T-cell (primary cell): ENCODE results near the gene CAMSAP3. TPM values are rescaled to one million over a fixed set of nuclear protein-coding genes. Genes with fewer than 3 reads are reported as not detected.
A peak's percentile ranks its signal among the peaks of the same experiment; 100 is the strongest.

Experiments
- ATAC-seq, 4 experiments: fragments of 200-7000 bp in 3 of 4; fragments of 150-1000 bp in 1 of 4; cut with Tn5 transposase; replicated peaks in 1 of 4; 1 replicate in 3 of 4; 2 replicates in 1 of 4; pipeline ENCODE4 v1.10.0; 2021; ENCODE audit warnings: moderate library complexity in 3 of 4, mild to moderate bottlenecking in 2 of 4, moderate number of reproducible peaks in 1 of 4
- CTCF ChIA-PET, 2 donors: fragments of 300-600 bp; sonication (Branson Sonifier 250); formaldehyde crosslinking; loops; one replicate each; lab custom pipeline; 2022; ENCODE audit warnings: antibody characterized with exemption in 2 of 2; lab: Charles Lee
- POLR2A ChIA-PET, 2 donors: fragments of 300-600 bp; sonication (Branson Sonifier 250); formaldehyde crosslinking; loops; one replicate each; lab custom pipeline; 2022; ENCODE audit warnings: antibody characterized with exemption in 2 of 2; lab: Charles Lee
- DNase-seq, 35 experiments: peaks; one replicate each; pipeline versions ENCODE4 v3.0.0 to v3.0.0-alpha.2; 2013 to 2023
- H3K27ac ChIP-seq: one replicate; pipeline ENCODE4 v1.5.1; 2013; ENCODE audit warnings: low read length
- H3K27me3 ChIP-seq, 2 experiments: replicated peaks in 1 of 2; 1 replicate in 1 of 2; 2 replicates in 1 of 2; pipeline versions ENCODE4 v1.6.1 to v1.7.0; 2013; ENCODE audit warnings: low read length in 1 of 2, mixed read lengths in 1 of 2; ENCODE audit not compliant: control insufficient read depth in 2 of 2, insufficient read depth in 2 of 2; ENCODE audit errors: extremely low read depth in 1 of 2
- H3K36me3 ChIP-seq, 2 donors: 1 replicate in 1 of 2; 2 replicates in 1 of 2; pipeline versions ENCODE4 v1.6.1 to v1.7.0; 2013; ENCODE audit warnings: low read length in 1 of 2; ENCODE audit not compliant: control insufficient read depth in 2 of 2, insufficient read depth in 1 of 2; ENCODE audit errors: extremely low read depth in 1 of 2
- H3K4me1 ChIP-seq, 2 experiments: 1 replicate in 1 of 2; 2 replicates in 1 of 2; pipeline versions ENCODE4 v1.6.1 to v1.7.0; 2013; ENCODE audit warnings: low read length in 2 of 2, mixed read lengths in 1 of 2; ENCODE audit not compliant: insufficient read depth in 2 of 2, control insufficient read depth in 1 of 2; ENCODE audit errors: extremely low read depth in 1 of 2
- H3K4me3 ChIP-seq, 2 donors: 1 replicate in 1 of 2; 2 replicates in 1 of 2; pipeline versions ENCODE4 v1.5.1 to v1.7.0; 2013; ENCODE audit warnings: mild to moderate bottlenecking in 2 of 2, low read length in 1 of 2, moderate library complexity in 1 of 2; ENCODE audit not compliant: control insufficient read depth in 1 of 2; ENCODE audit errors: extremely low read depth in 1 of 2
- H3K9me3 ChIP-seq: 2 replicates; pipeline ENCODE4 v1.7.0; 2013
- H3K27ac Mint-ChIP-seq, 2 donors: one replicate each; pipeline ENCODE4 v1.8.0; 2020 to 2021; ENCODE audit warnings: mild to moderate bottlenecking in 2 of 2, mixed read lengths in 2 of 2
- H3K27me3 Mint-ChIP-seq, 2 donors: one replicate each; pipeline ENCODE4 v1.8.0; 2021 to 2022; ENCODE audit warnings: mixed read lengths in 2 of 2
- H3K36me3 Mint-ChIP-seq: one replicate; pipeline ENCODE4 v1.8.0; 2021; ENCODE audit warnings: mixed read lengths
- H3K4me1 Mint-ChIP-seq, 3 donors: one replicate each; pipeline ENCODE4 v1.8.0; 2020 to 2022; ENCODE audit warnings: mixed read lengths in 3 of 3, mild to moderate bottlenecking in 1 of 3
- H3K4me3 Mint-ChIP-seq, 3 donors: one replicate each; pipeline ENCODE4 v1.8.0; 2020 to 2022; ENCODE audit warnings: mild to moderate bottlenecking in 3 of 3, mixed read lengths in 3 of 3, moderate library complexity in 3 of 3
- H3K9me3 Mint-ChIP-seq, 3 donors: one replicate each; pipeline ENCODE4 v1.8.0; 2020 to 2022; ENCODE audit warnings: mixed read lengths in 3 of 3
- WGBS: methylation state at CpG from one replicate; pipeline ENCODE4 v1.1.5; 2013; ENCODE audit warnings: missing lambda C conversion rate; ENCODE audit not compliant: insufficient coverage; 5-methylcytosine and 5-hydroxymethylcytosine counted together
- total RNA-seq, 35 experiments: library from RNA in 6 of 35; stranded (reverse) in 6 of 35; fragments of 120-200 nt in 1 of 35; gene quantifications; one replicate each; pipeline versions ENCODE4 v1.2.1 to v1.2.4 and lab custom pipeline; 2013 to 2026

CAMSAP3 gene
- total RNA-seq, 5 donors from 2014 or later (not counting 1 experiment from before 2014, with no cell fraction given): 0.47 to 1.3 (median 0.51) TPM

- H3K27ac Mint-ChIP-seq: no peak overlapping the region
- H3K9me3 ChIP-seq: no peaks in the 10 kb centered on the region
- peaks cover 14 to 59% of the 10 kb centered on the region in 2 donors for H3K36me3 ChIP-seq
- no peak overlapping the region for H3K4me3 Mint-ChIP-seq
- no peaks in the 10 kb centered on the region for H3K27me3 Mint-ChIP-seq
- no peaks in the 10 kb centered on the region for H3K4me1 ChIP-seq
- H3K36me3 Mint-ChIP-seq: peaks cover 42% of the 10 kb centered on the region
- 97% methylated on average over 43 of the region's 48 CpGs for WGBS
- peaks cover 0 to 5% (median 0%) of the 10 kb centered on the region in 3 donors for H3K9me3 Mint-ChIP-seq
- no peak for DNase-seq
- ChIA-PET CTCF (interaction anchor here in 1 of 2 donors (0.6 kb wide), 1 partner anchor 257 kb away, joined by 3 read pairs; no protein-coding TSS in a partner anchor), POLR2A (no interaction called here)
- H3K27me3 ChIP-seq: no peaks in the 10 kb centered on the region
- H3K4me3 ChIP-seq: no peak overlapping the region
- peak in 1 of 4 experiments; percentile 19 for ATAC-seq
- H3K27ac ChIP-seq: no peak overlapping the region
- H3K4me1 Mint-ChIP-seq: peaks cover 0 to 8% (median 0%) of the 10 kb centered on the region in 3 donors
These were observed 24.2 kb downstream of the CAMSAP3 start for GRCh38 chr19:7619671-7620441.

GRCh38 chr19:7620442-7621412 is 25.1 kb downstream of the CAMSAP3 start:
- H3K9me3 ChIP-seq: no peaks in the 10 kb centered on the region
- no peaks in the 10 kb centered on the region for H3K4me1 ChIP-seq
- ChIA-PET POLR2A (interaction anchor here in 1 of 2 donors (0.6 kb wide), 1 partner anchor 15 kb away, joined by 7 read pairs; no protein-coding TSS in a partner anchor), CTCF (no interaction called here)
- no peaks in the 10 kb centered on the region for H3K27me3 ChIP-seq
- H3K9me3 Mint-ChIP-seq: peaks cover 0 to 5% (median 0%) of the 10 kb centered on the region in 3 donors
- peaks cover 0 to 8% (median 0%) of the 10 kb centered on the region in 3 donors for H3K4me1 Mint-ChIP-seq
- H3K36me3 Mint-ChIP-seq: peaks cover 42% of the 10 kb centered on the region
- H3K36me3 ChIP-seq: peaks cover 16 to 66% of the 10 kb centered on the region in 2 donors
- 95% methylated on average over 39 of the region's 57 CpGs for WGBS
- H3K27me3 Mint-ChIP-seq: no peaks in the 10 kb centered on the region
- no peak overlapping the region for H3K4me3 ChIP-seq
- DNase-seq (no peak), ATAC-seq (no peak)
- H3K27ac ChIP-seq: no peak overlapping the region
- no peak overlapping the region for H3K27ac Mint-ChIP-seq
- H3K4me3 Mint-ChIP-seq: no peak overlapping the region

GRCh38 chr19:7622933-7623685 is 27.4 kb downstream of the CAMSAP3 start:
- H3K4me1 ChIP-seq: peaks cover 0 to 15% of the 10 kb centered on the region in 2 experiments
- DNase-seq (no peak), ATAC-seq (no peak)
- ChIA-PET POLR2A (interaction anchor here in 1 of 2 donors (0.6 kb wide), 1 partner anchor 799 kb away, joined by 3 read pairs; no protein-coding TSS in a partner anchor), CTCF (no interaction called here)
- H3K9me3 ChIP-seq: no peaks in the 10 kb centered on the region
- Mint-ChIP-seq H3K9me3 (peaks cover 0 to 5% (median 0%) of the 10 kb centered on the region in 3 donors), H3K27me3 (no peaks in the 10 kb centered on the region), H3K27ac (no peak overlapping the region), H3K36me3 (peaks cover 37% of the 10 kb centered on the region), H3K4me3 (no peak overlapping the region), H3K4me1 (peaks cover 12% of the 10 kb centered on the region in 3 donors)
- peaks cover 16 to 86% of the 10 kb centered on the region in 2 donors for H3K36me3 ChIP-seq
- H3K27ac ChIP-seq: no peak overlapping the region
- H3K27me3 ChIP-seq: no peaks in the 10 kb centered on the region
- 89% methylated on average over 12 of the region's 16 CpGs for WGBS
- H3K4me3 ChIP-seq: no peak overlapping the region

- 91% methylated on average over 22 of the region's 39 CpGs for WGBS
These were observed 28.3 kb downstream of the CAMSAP3 start for GRCh38 chr19:7623725-7624603.

GRCh38 chr19:7624810-7625209 is 29.1 kb downstream of the CAMSAP3 start:
- CTCF ChIA-PET: no interaction called here

More at GRCh38 chr19:7623725-7624603, 28.3 kb downstream of the CAMSAP3 start:
- Histone ChIP-seq H3K4me1 (peaks cover 7 to 24% of the 10 kb centered on the region in 2 experiments), H3K9me3 (no peaks in the 10 kb centered on the region), H3K27ac (no peak overlapping the region), H3K4me3 (no peak overlapping the region), H3K36me3 (peaks cover 16 to 81% of the 10 kb centered on the region in 2 donors), H3K27me3 (no peaks in the 10 kb centered on the region)
- H3K36me3 Mint-ChIP-seq: peaks cover 29% of the 10 kb centered on the region
- H3K27me3 Mint-ChIP-seq: no peaks in the 10 kb centered on the region
- CTCF ChIA-PET: no interaction called here
- peaks cover 13 to 21% (median 20%) of the 10 kb centered on the region in 3 donors for H3K4me1 Mint-ChIP-seq
- no peak overlapping the region for H3K4me3 Mint-ChIP-seq
- H3K27ac Mint-ChIP-seq: no peak overlapping the region
- POLR2A ChIA-PET: interaction anchor here in 1 of 2 donors (0.6 kb wide), 1 partner anchor 800 kb away, joined by 3 read pairs; no protein-coding TSS in a partner anchor
- DNase-seq: no peak
- no peak for ATAC-seq
- H3K9me3 Mint-ChIP-seq: no peaks in the 10 kb centered on the region

More at GRCh38 chr19:7624810-7625209, 29.1 kb downstream of the CAMSAP3 start:
- Histone ChIP-seq H3K4me3 (no peak overlapping the region), H3K4me1 (peaks cover 9 to 29% of the 10 kb centered on the region in 2 experiments), H3K27me3 (no peaks in the 10 kb centered on the region), H3K36me3 (peaks cover 12 to 75% of the 10 kb centered on the region in 2 donors), H3K27ac (no peak overlapping the region), H3K9me3 (no peaks in the 10 kb centered on the region)
- Mint-ChIP-seq H3K4me3 (no peak overlapping the region), H3K9me3 (no peaks in the 10 kb centered on the region), H3K4me1 (peaks cover 22 to 29% (median 29%) of the 10 kb centered on the region in 3 donors), H3K27ac (no peak overlapping the region), H3K36me3 (peaks cover 26% of the 10 kb centered on the region), H3K27me3 (no peaks in the 10 kb centered on the region)
- ATAC-seq (no peak), DNase-seq (no peak)
- WGBS: 90% methylated on average over 11 of the region's 17 CpGs
- POLR2A ChIA-PET: no interaction called here
